ENCODE measurements around the gene CIPC.

CIPC gene

DNA sequence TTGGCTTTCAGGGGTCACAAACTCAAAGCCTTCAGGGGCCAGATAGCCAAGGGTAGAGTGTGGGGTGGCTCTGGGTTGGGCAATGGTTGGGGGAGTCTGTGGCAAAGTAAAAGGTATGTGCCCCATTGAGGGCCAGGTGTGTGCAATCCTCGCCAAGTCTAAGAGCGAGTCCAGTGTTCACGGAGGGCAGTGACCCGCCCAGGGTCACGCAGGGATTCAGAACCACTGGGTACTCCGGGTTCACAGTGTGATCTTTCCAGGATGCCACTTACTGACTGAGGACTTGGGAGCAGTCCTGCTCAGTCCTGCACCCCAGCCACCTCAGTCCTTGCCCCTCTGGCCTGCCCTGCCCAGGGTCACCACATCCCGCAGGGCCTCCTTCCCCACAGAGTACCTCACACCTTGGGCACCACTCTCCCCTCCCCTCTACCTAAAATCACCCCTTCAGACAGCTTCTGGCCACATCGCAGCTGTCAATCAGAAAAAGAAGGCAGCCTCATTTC is 27.8 kb downstream of the CIPC start:
- DNase-seq (ENCODE audit: low read depth in 2 of 2): no peak

DNA sequence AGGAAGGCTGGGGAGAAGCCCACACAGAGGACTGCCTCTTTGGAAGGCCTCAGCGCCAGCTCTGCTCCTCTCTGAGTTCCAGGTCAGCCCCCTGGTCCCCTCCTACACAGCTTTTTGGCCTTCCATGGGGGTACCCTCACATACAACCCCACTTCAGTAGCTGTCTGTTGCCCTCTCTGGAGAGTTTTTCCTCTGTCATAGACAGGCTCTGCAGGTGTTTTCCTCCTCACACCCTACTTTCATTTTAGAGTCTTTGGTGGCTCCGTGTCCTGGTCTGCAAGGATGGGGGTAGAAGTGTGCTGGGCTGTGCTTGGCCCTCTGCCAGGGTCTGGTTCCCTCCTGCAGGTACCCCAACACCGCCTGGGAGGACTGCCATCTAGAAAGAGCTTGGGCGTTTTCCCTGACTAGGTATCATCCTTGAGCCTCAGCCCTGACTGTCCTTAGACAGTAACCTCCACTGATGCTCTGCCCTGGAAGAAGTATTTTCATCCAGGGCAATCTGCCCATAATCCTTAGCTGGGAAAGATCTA is 28.5 kb downstream of the CIPC start:
- no peak for DNase-seq (ENCODE audit: low read depth in 2 of 2)

DNA sequence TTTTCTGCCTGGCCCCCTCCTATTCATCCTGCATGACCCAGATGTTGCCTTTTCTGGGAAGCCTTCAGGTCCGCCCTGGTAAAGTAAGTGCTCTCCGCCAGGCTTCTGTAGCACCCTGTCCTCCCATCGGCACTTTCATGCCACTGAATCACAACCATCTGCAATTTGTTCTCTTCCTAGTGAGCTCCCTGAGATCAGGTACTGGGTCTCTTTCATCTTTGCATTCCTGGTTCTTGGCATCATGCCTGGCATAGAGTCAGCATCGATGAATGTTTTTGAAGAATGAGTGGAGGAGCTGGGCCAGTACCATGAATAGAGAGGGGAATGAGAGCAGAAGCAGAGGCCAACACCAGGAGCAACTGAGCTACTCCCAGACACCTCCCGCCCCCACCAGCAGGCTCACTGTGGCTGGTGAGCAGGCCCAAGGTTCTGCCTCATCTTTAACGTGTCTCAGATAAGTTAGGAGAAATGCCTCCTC is 30.4 kb downstream of the CIPC start:
- DNase-seq (ENCODE audit: low read depth in 2 of 2): no peak

DNA sequence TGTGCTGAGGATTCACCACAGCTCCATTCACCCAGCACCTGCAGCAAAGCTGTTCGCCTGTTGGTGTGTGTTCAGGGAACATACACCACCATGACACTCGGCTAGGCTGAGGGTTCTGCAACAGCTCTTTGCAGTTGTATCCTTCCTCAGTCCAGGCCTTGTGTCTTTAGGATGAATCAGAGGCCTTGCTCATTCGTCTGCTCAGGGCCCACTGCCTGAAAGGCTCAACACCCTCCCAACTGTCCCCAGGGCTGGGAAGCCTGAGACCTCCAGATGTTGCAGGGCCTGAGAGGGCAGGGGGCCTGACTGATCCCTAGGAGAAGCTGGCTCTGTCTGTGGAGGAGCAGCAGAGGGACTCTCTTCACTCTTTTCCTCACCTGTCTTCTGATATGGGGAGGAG is 32.3 kb downstream of the CIPC start:
- no peak for DNase-seq (ENCODE audit: low read depth in 2 of 2)

DNA sequence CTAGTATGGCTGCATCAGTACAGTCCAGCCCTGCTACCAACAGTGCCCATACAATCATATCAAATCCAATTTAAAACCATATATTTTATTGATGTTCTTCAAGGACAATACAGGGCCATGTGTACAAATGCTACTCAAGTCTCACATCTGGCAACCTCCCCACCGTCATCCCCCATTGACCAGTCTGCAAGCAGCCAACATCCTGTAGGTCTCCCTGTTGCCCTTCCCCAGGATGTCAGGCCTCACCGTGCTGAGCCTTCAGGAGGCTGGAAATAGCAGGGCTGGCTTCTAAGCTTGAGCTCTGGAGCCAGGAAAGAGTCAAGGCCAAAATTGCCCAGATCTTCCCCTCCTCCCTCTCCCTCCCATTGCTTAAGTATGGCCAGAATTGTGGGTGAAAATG is 33.1 kb downstream of the CIPC start:
- DNase-seq (ENCODE audit: low read depth in 2 of 2): no peak

DNA sequence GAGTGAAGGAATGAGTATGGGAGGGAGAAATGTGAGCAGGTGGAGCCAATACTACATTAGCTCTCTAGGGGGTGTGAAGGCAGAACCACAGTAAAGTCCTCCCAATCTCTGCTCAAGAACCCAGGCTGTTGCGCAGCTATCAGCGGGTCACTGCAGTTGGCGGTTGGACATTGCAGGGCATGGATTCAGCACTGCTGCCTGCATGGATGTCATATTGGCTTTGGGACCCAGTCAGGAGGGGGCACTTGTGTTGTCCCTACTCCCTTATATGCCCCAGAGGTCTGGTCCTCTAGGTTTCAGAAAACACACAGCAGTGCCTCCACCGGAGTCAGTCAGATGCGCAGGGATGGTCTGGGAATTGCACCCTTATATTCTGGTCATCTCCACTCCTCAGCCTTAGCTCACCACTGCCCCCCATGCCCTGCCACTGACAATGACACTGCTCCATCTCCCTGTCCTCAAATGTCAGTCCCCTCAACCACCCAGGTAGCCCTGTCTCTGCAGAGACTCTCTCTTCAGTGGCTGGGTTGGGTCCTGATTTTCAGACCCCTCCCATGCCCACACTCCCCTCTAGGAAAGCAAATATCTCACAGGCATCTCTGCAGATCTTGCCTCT is 33.9 kb downstream of the CIPC start:
- DNase-seq (ENCODE audit: low read depth in 2 of 2): no peak

DNA sequence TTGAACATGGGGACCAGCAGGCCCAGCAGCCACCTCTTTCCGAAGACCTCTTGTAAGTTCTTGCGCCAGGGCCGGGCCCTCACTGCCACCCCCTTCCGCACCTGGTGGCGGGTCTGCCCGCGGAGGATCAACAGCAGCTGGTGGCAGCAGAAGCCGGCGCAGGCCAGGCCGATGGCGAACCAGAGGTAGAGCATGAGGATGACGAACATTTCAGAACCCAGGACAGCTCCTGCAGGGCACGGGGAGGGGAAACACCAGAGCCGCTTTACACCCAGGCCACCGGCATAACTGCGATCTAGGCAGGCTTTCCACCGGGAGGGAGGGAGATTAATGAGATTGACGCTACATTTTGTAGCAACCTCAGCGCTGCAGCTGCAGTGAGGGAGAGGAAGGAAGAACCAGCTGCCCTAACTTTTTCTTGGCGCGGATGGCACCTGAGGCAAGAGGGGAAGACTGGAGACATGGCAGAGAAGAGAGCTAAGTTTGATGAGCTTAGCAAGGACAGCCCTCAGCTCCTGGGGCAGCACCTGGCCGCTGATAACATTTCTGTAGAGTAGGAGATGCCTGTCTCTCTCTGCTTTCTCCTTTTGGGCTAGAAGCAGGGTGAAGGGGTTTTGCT is 35.8 kb downstream of the CIPC start:
- DNase-seq (ENCODE audit: low read depth in 2 of 2): peak in 1 of 2 donors; percentile 27

DNA sequence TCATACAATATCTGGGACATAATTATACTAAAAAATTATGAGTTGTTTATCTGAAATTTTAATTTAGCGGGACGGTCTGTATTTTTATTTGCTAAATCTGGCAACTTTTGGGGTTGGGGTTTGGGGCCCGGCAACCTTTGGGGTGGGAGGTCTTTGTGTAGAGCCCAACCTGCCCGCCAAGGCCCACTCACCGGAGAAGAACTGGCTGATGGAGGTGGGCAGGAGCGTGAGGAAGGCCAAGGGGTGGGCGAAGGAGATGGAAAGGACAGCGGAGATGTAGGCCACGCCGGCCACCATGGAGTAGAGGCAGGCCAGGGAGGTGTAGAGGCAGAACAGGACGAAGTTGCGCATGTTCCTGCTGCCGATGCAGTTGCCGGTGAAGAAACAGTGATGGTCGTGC is 41.0 kb downstream of the CIPC start:
- no peak for DNase-seq (ENCODE audit: low read depth in 2 of 2)

DNA sequence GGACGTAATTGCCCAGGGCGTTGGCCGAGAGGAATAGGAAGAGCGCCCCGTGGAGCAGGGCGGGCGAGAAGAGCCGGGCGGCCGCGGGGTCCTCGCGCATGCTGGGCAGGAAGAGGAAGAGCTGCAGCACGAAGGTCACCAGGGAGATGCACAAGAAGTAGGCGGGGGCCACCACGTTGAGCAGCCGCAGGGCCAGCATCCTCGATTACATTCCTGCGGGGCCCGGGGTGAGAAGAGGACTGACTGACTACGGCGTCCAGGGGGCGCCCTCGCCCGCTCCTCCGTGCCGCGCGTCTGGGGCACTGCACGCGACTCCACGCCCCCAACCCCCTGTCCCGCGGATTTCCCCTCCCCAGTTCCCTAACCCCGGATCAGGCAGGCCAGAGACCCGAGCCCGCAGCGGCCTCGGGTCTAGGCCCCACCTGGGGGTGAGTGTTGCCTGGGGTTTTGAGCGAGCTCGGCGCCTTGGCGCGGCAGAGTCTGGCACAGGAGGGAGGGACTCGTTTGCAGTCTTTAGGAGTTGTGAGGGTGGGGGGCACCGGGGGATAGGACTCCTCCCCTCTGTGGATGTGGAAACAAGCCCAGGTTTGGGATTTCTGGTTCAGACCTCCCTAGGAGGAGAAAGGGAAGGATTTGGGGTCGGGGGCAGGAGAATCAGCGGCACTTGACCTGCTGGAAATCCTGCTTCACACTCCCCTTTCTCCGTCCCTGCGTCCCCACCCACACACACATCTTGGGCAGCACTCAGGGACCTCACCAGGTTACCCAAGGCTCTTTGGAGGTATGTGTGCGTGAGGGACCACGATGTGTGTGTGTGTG is 41.7 kb downstream of the CIPC start:
- DNase-seq (ENCODE audit: low read depth in 2 of 2): peak in 1 of 2 donors; percentile 38

DNA sequence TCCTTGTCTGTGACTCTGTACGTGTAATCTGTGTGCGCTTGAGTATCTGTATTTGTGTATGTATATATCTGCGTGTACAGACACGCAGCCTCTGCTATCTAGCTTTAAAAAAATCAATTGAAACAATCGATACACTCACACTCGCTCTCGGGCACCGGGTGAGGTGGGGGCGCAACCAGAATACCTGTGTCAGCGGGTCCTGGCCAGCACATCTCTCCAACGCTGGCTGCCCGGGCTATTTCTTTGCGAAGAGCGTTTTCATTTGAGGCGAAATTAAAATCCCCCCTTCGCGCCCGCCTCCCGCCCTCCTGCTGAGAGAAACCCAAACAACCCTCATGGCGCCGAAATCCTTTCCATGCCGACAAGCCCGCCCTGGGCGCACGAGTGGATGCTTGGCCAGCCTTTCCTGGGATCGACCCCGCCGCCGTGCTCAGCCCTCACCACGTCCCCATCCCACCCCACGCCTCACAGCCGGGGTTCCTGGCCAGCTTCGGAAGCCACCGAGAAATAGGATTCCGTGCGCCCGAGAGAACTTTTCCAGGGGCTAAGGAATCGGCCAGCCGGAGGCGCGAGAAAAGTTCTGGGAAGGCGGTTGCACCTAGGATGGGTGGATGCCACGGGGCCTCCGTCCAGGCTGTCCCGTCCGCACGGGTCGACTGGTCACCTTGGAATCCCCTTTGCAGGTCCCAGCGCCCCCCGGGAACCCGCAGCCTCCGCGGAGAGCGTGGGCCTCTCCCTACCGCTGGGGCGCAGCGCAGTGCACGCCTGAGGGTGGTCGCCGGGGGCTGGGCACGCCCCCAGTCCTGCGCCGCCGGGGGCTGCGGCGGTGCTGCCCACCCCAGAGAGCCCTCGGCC is 42.5 kb downstream of the CIPC start:
- DNase-seq (ENCODE audit: low read depth in 2 of 2): no peak

DNA sequence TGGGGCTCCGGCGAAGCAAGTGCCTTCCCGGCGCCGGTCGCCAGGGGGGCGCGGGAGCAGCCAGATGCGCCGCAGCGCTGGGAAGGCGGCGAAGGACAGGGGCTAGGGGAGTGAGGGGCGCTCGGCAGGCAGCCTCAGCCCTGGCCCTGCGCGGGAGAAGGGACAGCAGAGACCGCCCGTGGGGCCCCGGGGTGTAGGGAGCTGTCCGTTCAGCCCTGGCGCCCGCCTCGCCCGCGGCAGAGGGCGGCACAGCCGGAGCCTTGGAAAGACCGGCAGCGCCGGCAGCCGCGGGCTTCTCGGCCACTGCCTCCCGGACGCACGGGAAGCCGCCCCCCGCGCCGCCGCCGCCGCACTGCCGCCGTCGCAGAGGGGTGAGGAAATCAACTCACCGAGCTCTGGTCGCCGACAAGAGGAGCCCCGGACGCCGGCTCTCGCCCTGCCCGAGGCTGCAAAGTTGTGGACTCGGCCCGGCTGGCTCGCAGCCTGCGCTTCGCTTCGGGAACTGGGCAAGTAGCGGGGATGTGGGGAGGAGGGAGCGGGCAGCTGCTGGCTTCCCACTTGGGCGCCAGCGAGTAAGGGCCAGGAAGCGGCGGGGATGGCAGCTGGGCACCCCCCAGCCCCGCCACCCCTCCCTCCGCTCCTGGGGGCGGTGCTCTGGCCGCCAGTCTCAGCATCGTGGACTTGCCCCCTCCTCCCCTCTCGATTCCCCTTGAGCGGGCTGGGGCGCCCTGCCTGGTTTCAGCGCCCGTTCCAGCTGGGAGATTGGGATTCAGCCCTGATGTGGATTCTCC is 43.4 kb downstream of the CIPC start, which contains the start of gene ZDHHC22:
TSS of gene ZDHHC22 (minus strand) at position 578 of the 791 bp plus-strand sequence. CDS start 2,053 bp downstream, outside the sequence.
- no peak for DNase-seq (ENCODE audit: low read depth in 2 of 2)

DNA sequence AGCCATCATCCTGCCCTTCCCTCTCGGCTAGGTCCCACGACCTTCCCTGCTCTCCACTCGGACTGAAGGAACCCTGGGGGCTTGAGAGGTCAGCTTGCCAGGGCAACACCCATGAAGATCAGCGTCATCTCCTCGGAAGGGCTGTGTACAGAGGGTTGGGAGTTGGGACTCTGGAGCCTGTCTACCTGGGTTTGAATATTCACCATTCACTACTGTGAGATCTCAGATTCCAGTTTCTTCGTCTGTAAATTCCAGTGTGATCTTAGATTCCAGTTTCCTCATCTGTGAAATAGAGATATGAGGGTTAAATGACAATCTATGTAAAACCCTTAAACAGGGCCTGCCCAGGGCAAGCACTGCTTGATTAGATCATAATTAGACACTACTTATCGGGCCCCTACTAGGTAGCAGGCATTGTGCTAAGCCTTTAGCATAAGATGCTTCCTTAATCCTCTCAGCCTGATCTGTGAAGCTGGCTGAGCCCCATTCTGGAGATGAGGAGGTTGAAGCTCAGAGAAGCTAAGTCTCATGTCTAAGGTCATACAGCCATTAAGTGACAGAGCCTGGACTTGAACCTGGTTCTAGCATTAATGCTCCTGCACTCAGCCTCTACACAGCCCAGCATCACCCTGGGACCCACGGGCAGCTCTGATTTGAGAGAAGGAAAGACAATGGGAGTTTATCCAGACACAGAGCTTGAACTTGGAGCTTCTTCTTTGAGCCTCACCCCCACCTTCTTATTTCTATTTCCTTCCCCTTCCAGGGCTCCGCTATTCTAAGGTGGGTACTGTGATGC is 44.1 kb downstream of the CIPC start:
- DNase-seq (ENCODE audit: low read depth in 2 of 2): no peak

DNA sequence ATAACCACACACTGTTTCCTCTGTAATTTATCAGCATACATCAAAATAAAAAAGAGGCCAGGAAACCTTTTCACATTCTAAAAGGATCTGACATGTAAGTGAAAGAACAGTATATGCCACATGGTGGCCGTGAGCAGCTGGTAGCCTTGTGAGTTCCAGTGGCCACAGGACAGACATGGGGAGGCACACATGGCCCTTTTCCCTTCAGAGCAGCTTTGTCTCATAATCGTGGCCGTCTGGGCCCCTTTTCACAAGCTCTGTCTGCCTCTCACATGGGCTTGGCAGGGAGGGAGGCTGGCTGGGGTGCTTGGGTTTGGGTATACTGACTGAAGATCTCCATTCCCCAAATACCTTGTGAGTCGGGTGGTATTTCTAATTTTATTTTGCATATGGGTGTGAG is 45.0 kb downstream of the CIPC start:
- no peak for DNase-seq (ENCODE audit: low read depth in 2 of 2)

DNA sequence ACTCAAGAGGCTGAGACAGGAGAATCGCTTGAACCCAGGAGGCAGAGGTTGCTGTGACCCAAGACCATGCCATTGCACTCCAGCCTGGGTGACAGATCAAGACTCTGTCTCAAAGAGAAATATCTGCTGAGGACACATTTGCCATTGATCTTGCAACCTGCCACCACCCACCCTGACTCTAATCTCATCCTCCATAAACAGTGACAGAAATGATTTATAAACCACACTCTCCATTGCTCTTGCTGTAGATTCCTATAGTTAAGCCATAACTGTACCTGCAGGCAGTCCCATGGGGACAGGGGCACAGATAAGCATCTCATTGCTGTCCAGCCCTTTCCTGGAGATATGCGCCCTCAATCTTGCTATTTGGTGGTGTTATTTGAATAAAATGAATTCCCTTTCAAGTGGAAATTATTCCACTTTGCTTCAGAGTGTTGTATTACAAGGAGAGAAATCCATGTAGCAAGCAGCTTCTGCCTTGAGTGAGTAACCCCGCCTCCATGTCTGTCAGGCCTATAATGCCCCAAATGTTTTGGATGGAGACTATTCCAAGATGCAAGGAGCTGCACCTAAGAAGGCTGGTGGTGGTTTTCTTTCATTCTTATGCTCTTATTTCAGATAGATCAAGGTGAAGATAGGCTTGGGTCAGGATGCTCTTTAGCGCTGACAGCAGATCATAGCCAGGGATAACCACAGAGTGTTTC is 46.5 kb downstream of the CIPC start:
- no peak for DNase-seq (ENCODE audit: low read depth in 2 of 2)

DNA sequence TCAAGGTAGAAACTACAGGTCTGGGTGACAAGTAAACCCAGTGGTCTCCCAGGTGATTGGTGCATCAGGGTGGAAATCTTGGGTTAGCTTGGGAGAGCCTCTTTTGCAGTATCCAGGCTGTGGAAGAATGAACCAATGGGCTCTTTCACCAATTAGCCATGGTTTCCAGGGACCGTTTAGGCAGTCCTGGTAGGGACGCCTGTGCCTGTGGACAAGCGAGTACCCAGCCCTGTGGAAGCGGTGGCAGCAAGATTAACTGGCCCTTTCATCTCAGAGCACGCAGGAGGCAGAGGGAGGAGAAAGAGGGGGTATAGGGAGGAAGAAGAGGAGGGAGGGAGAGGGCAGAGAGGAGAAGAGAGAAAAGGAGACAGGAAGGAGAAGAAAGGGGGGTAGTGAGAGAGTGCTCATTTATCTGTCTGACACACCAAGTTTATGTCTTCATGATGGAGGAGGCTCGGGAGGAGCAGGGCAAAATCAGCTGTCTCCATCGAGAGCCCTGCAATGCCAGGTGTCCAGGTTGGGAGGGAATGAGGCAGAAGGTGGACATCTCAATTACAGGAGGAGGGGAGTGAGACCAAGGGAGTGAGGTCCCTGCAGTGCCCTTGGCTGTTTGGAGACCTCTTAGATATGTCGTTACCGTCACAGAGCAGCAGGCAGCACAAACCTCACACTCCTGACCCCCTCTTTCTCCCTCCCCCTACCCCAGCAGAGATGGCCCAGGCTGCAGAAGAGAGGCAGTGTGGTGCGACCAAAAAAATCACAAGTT is 48.1 kb downstream of the CIPC start:
- DNase-seq (ENCODE audit: low read depth in 2 of 2): no peak

DNA sequence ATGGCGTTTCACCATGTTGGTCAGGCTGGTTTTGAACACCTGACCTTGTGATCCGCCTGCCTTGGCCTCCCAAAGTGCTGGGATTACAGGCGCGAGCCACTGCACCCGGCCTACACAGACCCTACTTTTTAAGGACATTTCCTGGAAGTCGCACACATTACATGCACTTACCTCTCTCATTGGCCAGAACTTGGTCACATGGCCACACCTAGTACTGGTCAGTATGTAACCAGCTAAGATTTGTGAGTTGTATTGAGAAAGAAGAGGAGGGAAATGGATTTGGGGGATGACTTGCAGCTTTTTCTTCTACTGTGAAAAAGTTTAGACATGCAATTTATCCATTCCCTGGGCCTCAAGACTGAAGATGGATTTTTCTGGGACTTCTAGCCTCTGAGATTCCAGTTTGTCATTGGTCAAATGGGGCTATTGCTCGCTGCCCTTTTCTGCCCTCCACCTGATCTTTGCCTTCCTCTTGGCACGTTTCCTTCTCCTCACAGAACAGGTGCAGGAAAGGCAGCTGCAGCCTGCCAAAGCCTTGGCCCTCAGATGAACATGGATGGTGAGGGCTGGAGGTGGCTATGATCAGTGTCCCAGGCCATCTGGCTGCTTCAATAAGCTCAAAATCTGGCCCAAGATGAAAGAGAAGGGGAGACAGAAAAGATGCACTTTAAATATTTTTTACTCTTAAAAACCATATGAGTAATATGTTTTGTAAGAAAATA is 50.6 kb downstream of the CIPC start:
- DNase-seq (ENCODE audit: low read depth in 2 of 2): no peak

DNA sequence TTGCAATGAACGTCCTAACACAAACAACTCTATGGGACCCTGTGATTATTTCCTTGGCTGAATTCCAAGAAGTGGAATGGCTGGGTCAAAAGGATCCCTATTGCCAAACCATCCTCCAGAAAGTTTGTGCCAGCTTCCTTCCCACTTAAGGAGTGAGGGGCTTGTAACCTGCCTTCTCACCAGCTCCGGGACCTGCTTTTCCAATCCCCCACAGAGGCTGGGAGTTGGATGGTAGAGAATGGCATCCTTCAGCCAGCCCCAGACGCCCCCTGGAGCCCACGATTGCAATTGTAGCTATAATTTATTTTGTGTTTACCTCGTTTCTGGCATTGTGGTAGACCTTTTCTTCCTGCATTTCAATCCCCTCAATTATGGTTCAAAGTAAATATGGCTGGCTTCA is 53.2 kb downstream of the CIPC start:
- no peak for DNase-seq (ENCODE audit: low read depth in 2 of 2)
